ENCODE data around the gene GJA5. TPM values are rescaled to one million over a fixed set of nuclear protein-coding genes. Genes with fewer than 3 reads are reported as not detected.

GJA5 gene
- total and polyA plus RNA-seq, 2 donors (not counting 1 experiment from before 2014, with no cell fraction given): not detected

DNA sequence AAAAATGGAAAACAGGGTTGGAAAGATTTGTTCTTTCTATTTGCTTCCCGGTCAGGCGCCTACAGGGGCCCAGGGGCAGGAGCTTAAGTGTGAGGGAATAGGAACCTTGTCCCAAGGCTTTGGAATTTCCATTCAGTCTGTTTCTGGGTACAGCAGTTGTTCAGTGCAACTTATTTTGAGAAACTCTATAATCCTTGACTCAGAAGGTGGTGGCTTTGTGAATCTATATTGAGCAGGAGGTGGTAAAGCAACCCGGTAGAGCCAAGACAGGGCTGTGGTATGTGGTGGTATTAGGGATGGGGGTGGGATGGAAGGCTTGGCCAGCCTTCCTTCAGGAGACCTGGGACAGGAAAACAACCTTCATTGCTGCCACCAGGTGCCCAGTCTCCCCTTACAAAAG is 20.0 kb downstream of the GJA5 start:
- Mint-ChIP-seq H3K27ac (no peak overlapping the region), H3K4me1 (no peaks in the 10 kb centered on the region), H3K9me3 (ENCODE audit: insufficient read depth) (no peaks in the 10 kb centered on the region), H3K27me3 (peaks cover 12% of the 10 kb centered on the region), H3K4me3 (no peak overlapping the region)
- ChIA-PET CTCF (no interaction called here), POLR2A (no interaction called here)
- H3K4me2 ChIP-seq (replicated peaks; ENCODE audit: low read depth, low read length, poor library complexity, severe bottlenecking): no peak overlapping the region
- no peaks in the 10 kb centered on the region for H3K4me1 ChIP-seq (ENCODE audit: control insufficient read depth in 2 of 2, insufficient read depth in 2 of 2, low read length in 2 of 2)
- H3K9me3 ChIP-seq (ENCODE audit: control extremely low read depth in 1 of 3, control insufficient read depth in 2 of 3, insufficient read depth in 1 of 3, low read length in 2 of 3): no peaks in the 10 kb centered on the region
- no peaks in the 10 kb centered on the region for H3K36me3 ChIP-seq (replicated peaks in 1 of 2; ENCODE audit: control extremely low read depth in 1 of 2, control insufficient read depth in 1 of 2, extremely low read depth in 1 of 2, insufficient read depth in 2 of 2, low read length in 1 of 2)
- ATAC-seq (ENCODE audit: low read depth): no peak
- no peak overlapping the region for H3K27ac ChIP-seq (ENCODE audit: low read length in 2 of 2)
- H2AFZ ChIP-seq (ENCODE audit: insufficient read depth, low read depth, low read length, poor library complexity, severe bottlenecking): no peak overlapping the region
- no peaks in the 10 kb centered on the region for H4K20me1 ChIP-seq (ENCODE audit: control insufficient read depth, insufficient read depth, low read length, poor library complexity, severe bottlenecking)
- no peaks in the 10 kb centered on the region for H3K27me3 ChIP-seq (replicated peaks in 1 of 4; ENCODE audit: control extremely low read depth in 1 of 4, control insufficient read depth in 3 of 4, insufficient read depth in 4 of 4, low read length in 3 of 4)
- intact Hi-C loops (cut with micrococcal nuclease): no loop called here
- no peak for TF ChIP-seq EZH2 (IDR thresholded peaks at IDR 0.05; ENCODE audit: borderline replicate concordance, insufficient read depth, low read depth, low read length, poor library complexity, severe bottlenecking)
- TF ChIP-seq, protein P1, sequence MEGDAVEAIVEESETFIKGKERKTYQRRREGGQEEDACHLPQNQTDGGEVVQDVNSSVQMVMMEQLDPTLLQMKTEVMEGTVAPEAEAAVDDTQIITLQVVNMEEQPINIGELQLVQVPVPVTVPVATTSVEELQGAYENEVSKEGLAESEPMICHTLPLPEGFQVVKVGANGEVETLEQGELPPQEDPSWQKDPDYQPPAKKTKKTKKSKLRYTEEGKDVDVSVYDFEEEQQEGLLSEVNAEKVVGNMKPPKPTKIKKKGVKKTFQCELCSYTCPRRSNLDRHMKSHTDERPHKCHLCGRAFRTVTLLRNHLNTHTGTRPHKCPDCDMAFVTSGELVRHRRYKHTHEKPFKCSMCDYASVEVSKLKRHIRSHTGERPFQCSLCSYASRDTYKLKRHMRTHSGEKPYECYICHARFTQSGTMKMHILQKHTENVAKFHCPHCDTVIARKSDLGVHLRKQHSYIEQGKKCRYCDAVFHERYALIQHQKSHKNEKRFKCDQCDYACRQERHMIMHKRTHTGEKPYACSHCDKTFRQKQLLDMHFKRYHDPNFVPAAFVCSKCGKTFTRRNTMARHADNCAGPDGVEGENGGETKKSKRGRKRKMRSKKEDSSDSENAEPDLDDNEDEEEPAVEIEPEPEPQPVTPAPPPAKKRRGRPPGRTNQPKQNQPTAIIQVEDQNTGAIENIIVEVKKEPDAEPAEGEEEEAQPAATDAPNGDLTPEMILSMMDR (IDR thresholded peaks at IDR 0.05): no peak
- no peak overlapping the region for H3K4me3 ChIP-seq (ENCODE audit: control extremely low read depth in 1 of 5, extremely low read depth in 1 of 5, insufficient read depth in 1 of 5, low read depth in 2 of 5, low read length in 4 of 5)
- H3K9ac ChIP-seq (ENCODE audit: low read length): no peak overlapping the region
- WGBS (ENCODE audit: insufficient coverage): 100% methylated on average over 3 of the region's 3 CpGs
- DNase-seq: no peak
- H3K79me2 ChIP-seq (ENCODE audit: control insufficient read depth, insufficient read depth, low read length): no peaks in the 10 kb centered on the region

DNA sequence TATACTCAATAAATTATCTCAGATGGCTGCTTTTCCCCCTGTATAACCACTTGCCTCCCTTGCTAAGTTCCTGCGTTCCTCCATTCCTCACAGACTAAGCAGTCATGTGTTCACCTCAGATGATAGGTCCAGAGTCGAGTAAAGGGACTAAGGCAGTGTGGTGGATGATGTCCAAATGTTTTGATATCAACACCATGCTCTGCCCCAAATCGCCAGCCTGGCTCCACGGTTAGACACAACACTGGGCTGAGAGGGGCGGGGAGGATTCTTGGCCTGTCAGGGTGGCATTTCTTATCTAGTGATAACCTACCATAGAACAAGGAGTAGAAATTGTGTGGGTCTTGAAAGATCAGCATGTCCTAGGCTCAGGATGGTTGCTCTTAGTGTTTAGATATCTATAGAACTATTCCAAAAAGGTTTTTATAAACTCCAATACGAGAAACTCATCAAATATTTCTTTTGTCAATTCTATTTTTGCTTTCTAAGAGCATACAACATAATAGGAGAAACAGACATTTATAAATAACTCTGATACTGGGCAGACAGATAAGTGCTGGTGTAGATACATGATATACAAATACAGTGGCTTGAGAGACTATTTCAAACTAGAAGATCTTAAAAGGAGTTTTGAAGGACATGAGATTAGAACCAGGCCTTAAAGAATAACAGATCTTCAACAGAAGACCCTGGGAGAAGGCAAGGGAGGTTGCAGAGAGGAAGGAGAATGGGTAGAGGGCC is 21.5 kb downstream of the GJA5 start:
- H3K27me3 Mint-ChIP-seq: peaks cover 14% of the 10 kb centered on the region
- intact Hi-C loops (cut with micrococcal nuclease): no loop called here
- H3K4me1 Mint-ChIP-seq: no peaks in the 10 kb centered on the region
- DNase-seq (no peak), ATAC-seq (ENCODE audit: low read depth) (no peak)
- H3K9me3 Mint-ChIP-seq (ENCODE audit: insufficient read depth): no peaks in the 10 kb centered on the region
- no peaks in the 10 kb centered on the region for H4K20me1 ChIP-seq (ENCODE audit: control insufficient read depth, insufficient read depth, low read length, poor library complexity, severe bottlenecking)
- no peak overlapping the region for H3K9ac ChIP-seq (ENCODE audit: low read length)
- CTCF ChIA-PET: no interaction called here
- H3K4me3 ChIP-seq (ENCODE audit: control extremely low read depth in 1 of 5, extremely low read depth in 1 of 5, insufficient read depth in 1 of 5, low read depth in 2 of 5, low read length in 4 of 5): no peak overlapping the region
- no peak overlapping the region for H3K4me2 ChIP-seq (replicated peaks; ENCODE audit: low read depth, low read length, poor library complexity, severe bottlenecking)
- POLR2A ChIA-PET: no interaction called here
- no peak for TF ChIP-seq EZH2 (IDR thresholded peaks at IDR 0.05; ENCODE audit: borderline replicate concordance, insufficient read depth, low read depth, low read length, poor library complexity, severe bottlenecking)
- TF ChIP-seq, protein P1 (IDR thresholded peaks at IDR 0.05): no peak
- H3K4me1 ChIP-seq (ENCODE audit: control insufficient read depth in 2 of 2, insufficient read depth in 2 of 2, low read length in 2 of 2): no peaks in the 10 kb centered on the region
- no peaks in the 10 kb centered on the region for H3K36me3 ChIP-seq (replicated peaks in 1 of 2; ENCODE audit: control extremely low read depth in 1 of 2, control insufficient read depth in 1 of 2, extremely low read depth in 1 of 2, insufficient read depth in 2 of 2, low read length in 1 of 2)
- H3K9me3 ChIP-seq (ENCODE audit: control extremely low read depth in 1 of 3, control insufficient read depth in 2 of 3, insufficient read depth in 1 of 3, low read length in 2 of 3): no peaks in the 10 kb centered on the region
- no peaks in the 10 kb centered on the region for H3K27me3 ChIP-seq (replicated peaks in 1 of 4; ENCODE audit: control extremely low read depth in 1 of 4, control insufficient read depth in 3 of 4, insufficient read depth in 4 of 4, low read length in 3 of 4)
- no peak overlapping the region for H3K27ac Mint-ChIP-seq
- WGBS (ENCODE audit: insufficient coverage): no CpG with 5 or more reads among the region's 6 CpGs
- H3K4me3 Mint-ChIP-seq: no peak overlapping the region
- H3K79me2 ChIP-seq (ENCODE audit: control insufficient read depth, insufficient read depth, low read length): no peaks in the 10 kb centered on the region
- no peak overlapping the region for H3K27ac ChIP-seq (ENCODE audit: low read length in 2 of 2)
- H2AFZ ChIP-seq (ENCODE audit: insufficient read depth, low read depth, low read length, poor library complexity, severe bottlenecking): no peak overlapping the region
